A673 (cell line): ENCODE data around the gene SYNGR3. TPM values are rescaled to one million over a fixed set of nuclear protein-coding genes. Genes with fewer than 3 reads are reported as not detected.
A peak's percentile ranks its signal among the peaks of the same experiment; 100 is the strongest.

Experiments used
- BruUV-seq: library from RNA; stranded (reverse); fragments of 400-500 nt; replicated peaks from 2 replicates; lab custom pipeline; 2021; lab: Mats Ljungman, UMichigan
- CTCF ChIA-PET: fragments of 300-600 bp; sonication (Branson Sonifier 250); formaldehyde crosslinking; loops from one replicate; lab custom pipeline; 2022; ENCODE audit warnings: antibody characterized with exemption; lab: Charles Lee
- POLR2A ChIA-PET: fragments of 300-600 bp; sonication (Branson Sonifier 250); formaldehyde crosslinking; loops from one replicate; lab custom pipeline; 2022; ENCODE audit warnings: antibody characterized with exemption; ENCODE audit not compliant: low non-redundant PET; lab: Charles Lee
- DNase-seq: peaks from one replicate; pipeline ENCODE4 v3.0.0-alpha.2; 2015; ENCODE audit warnings: low spot score
- H3K27ac ChIP-seq: fragments of 200-600 bp; sonication (generic); 2 replicates; pipeline ENCODE4 v1.5.1; 2016; ENCODE audit warnings: mixed run types, low read depth, mild to moderate bottlenecking, mixed read lengths, antibody characterized with exemption, low read length; ENCODE audit not compliant: poor library complexity, severe bottlenecking
- H3K27me3 ChIP-seq: fragments of 200-600 bp; sonication (generic); replicated peaks from 2 replicates; pipeline ENCODE4 v1.6.1; 2017; ENCODE audit warnings: mixed run types, low read depth, mild to moderate bottlenecking, mixed read lengths, antibody characterized with exemption, low read length; ENCODE audit not compliant: insufficient read depth, poor library complexity
- H3K36me3 ChIP-seq: fragments of 200-600 bp; sonication (generic); 2 replicates; pipeline ENCODE4 v1.6.1; 2016; ENCODE audit warnings: mixed run types, mild to moderate bottlenecking, mixed read lengths, antibody characterized with exemption, low read length; ENCODE audit not compliant: insufficient read depth, poor library complexity, severe bottlenecking
- H3K4me1 ChIP-seq: fragments of 200-600 bp; sonication (generic); 2 replicates; pipeline ENCODE4 v1.6.1; 2017; ENCODE audit warnings: mixed run types, mild to moderate bottlenecking, mixed read lengths, antibody characterized with exemption, low read length; ENCODE audit not compliant: insufficient read depth, poor library complexity, severe bottlenecking
- H3K4me3 ChIP-seq: fragments of 200-600 bp; sonication (generic); 2 replicates; pipeline ENCODE4 v1.5.1; 2016; ENCODE audit warnings: low read depth, mixed run types, mild to moderate bottlenecking, mixed read lengths, low read length; ENCODE audit not compliant: poor library complexity, severe bottlenecking
- H3K9me3 ChIP-seq: fragments of 200-600 bp; sonication (generic); 2 replicates; pipeline ENCODE4 v1.6.1; 2016; ENCODE audit warnings: mixed run types, low read depth, mild to moderate bottlenecking, mixed read lengths, antibody characterized with exemption, low read length; ENCODE audit not compliant: poor library complexity, severe bottlenecking
- CTCF ChIP-seq: fragments of 300-800, 200-600 bp; sonication (generic); conservative IDR thresholded peaks from 2 replicates; pipeline ENCODE4 v1.5.1; 2017; ENCODE audit warnings: low read depth, mild to moderate bottlenecking, antibody characterized with exemption, low read length, moderate library complexity, mixed read lengths
- EZH2 ChIP-seq: fragments of 200-600 bp; sonication (generic); IDR thresholded peaks from 2 replicates; pipeline ENCODE4 v1.6.1; 2017; ENCODE audit warnings: borderline replicate concordance, low read depth, mild to moderate bottlenecking, mixed read lengths, antibody characterized with exemption, low read length; ENCODE audit not compliant: poor library complexity, severe bottlenecking
- intact Hi-C: fragments of 100-400 bp; cut with micrococcal nuclease; formaldehyde crosslinking; loops from one replicate; pipeline ENCODE4 v1.10.0; 2022; ENCODE audit not compliant: unreplicated experiment
- total RNA-seq: library from RNA; stranded (reverse); gene quantifications from 2 replicates; pipeline ENCODE4 v1.2.3, GENCODE V29; 2021

Gene SYNGR3
- total RNA-seq, 1 experiment from 2014 or later: 1.4 TPM

GRCh38 chr16:2016407-2016922 is 26.7 kb downstream of the SYNGR3 start:
- Histone ChIP-seq H3K36me3 (no peaks in the 10 kb centered on the region), H3K4me1 (no peaks in the 10 kb centered on the region), H3K27ac (no peak overlapping the region), H3K9me3 (no peaks in the 10 kb centered on the region), H3K4me3 (no peak overlapping the region), H3K27me3 (no peaks in the 10 kb centered on the region)
- intact Hi-C loops: no loop called here
- POLR2A ChIA-PET: no interaction called here
- CTCF ChIA-PET: interaction anchor here (0.5 to 1.4 kb wide), 6 partner anchors 11 to 1018 kb away, joined by 3 to 11 read pairs (median 3); partner anchors contain the start of gene ECI1
- DNase-seq: peak; percentile 55
- BruUV-seq: no TSS peak
- no peak for TF ChIP-seq EZH2
- peak; percentile 70 for TF ChIP-seq CTCF

GRCh38 chr16:2019518-2019920 is 29.7 kb downstream of the SYNGR3 start, which contains the start of gene NPW:
Gene NPW, plus strand, starts transcription at chr16:2019785.
- intact Hi-C loops: no loop called here
- ChIA-PET POLR2A (interaction anchor here (0.6 to 1.1 kb wide), 2 partner anchors 136 to 244 kb away, joined by 7 to 10 read pairs; partner anchors contain the start of gene TRAF7), CTCF (interaction anchor here (1.0 kb wide), 1 partner anchor 8 kb away, joined by 4 read pairs; no protein-coding TSS in a partner anchor)
- Histone ChIP-seq H3K36me3 (no peaks in the 10 kb centered on the region), H3K27me3 (no peaks in the 10 kb centered on the region), H3K27ac (peak within 1 kb of the TSS; percentile 52), H3K9me3 (no peaks in the 10 kb centered on the region), H3K4me3 (peak within 1 kb of the TSS; percentile 56), H3K4me1 (peaks cover 14% of the 10 kb centered on the region)
- BruUV-seq: no TSS peak
- TF ChIP-seq EZH2 (no peak), CTCF (no peak)
- peak; percentile 70 for DNase-seq

- DNase-seq: peak; percentile 62
- Histone ChIP-seq H3K9me3 (no peaks in the 10 kb centered on the region), H3K36me3 (no peaks in the 10 kb centered on the region), H3K4me3 (peak overlapping the region; percentile 56), H3K27ac (peak overlapping the region; percentile 52), H3K27me3 (no peaks in the 10 kb centered on the region), H3K4me1 (peaks cover 14% of the 10 kb centered on the region)
- TSS peak; percentile 90 for BruUV-seq
- intact Hi-C loops: loop anchor here (5.0 kb wide), 1 partner anchor 132 kb away; no protein-coding TSS in a partner anchor
- TF ChIP-seq EZH2 (no peak), CTCF (no peak)
- CTCF ChIA-PET: interaction anchor here (0.6 to 1.0 kb wide), 2 partner anchors 8 kb away, joined by 4 to 6 read pairs; no protein-coding TSS in a partner anchor
- POLR2A ChIA-PET: interaction anchor here (1.1 kb wide), 1 partner anchor 135 kb away, joined by 10 read pairs; the partner anchor contains the start of gene TRAF7
These were observed 30.4 kb downstream of the SYNGR3 start for GRCh38 chr16:2019921-2020831.
